ENCODE measurements around the gene KCNH6.

KCNH6 gene

GRCh38 chr17:63488851-63489250 is 34.3 kb upstream of the KCNH6 start:
- Histone ChIP-seq H3K27me3 (ENCODE audit: insufficient read depth, poor library complexity, severe bottlenecking) (peaks cover 8% of the 10 kb centered on the region), H3K36me3 (ENCODE audit: low read depth) (no peaks in the 10 kb centered on the region)
- no peak for ATAC-seq (ENCODE audit: low read depth)

GRCh38 chr17:63489291-63489690 is 33.9 kb upstream of the KCNH6 start:
- no peak overlapping the region for H3K27ac ChIP-seq (ENCODE audit: poor library complexity, severe bottlenecking)
- H3K36me3 ChIP-seq (ENCODE audit: low read depth), result no peaks in the 10 kb centered on the region
- no peak for DNase-seq (ENCODE audit: low spot score)
- no peak overlapping the region for H3K4me3 ChIP-seq (ENCODE audit: severe bottlenecking)
- ATAC-seq (ENCODE audit: low read depth), result no peak
- peaks cover 8% of the 10 kb centered on the region for H3K27me3 ChIP-seq (ENCODE audit: insufficient read depth, poor library complexity, severe bottlenecking)
- no peak for TF ChIP-seq CTCF (IDR thresholded peaks at IDR 0.05; ENCODE audit: poor library complexity, severe bottlenecking)
- H3K9me3 ChIP-seq (ENCODE audit: severe bottlenecking), result no peaks in the 10 kb centered on the region
- no peaks in the 10 kb centered on the region for H3K4me1 ChIP-seq (ENCODE audit: insufficient read depth, poor library complexity, severe bottlenecking)

More at GRCh38 chr17:63488851-63489250, 34.3 kb upstream of the KCNH6 start:
- Histone ChIP-seq H3K9me3 (ENCODE audit: severe bottlenecking) (no peaks in the 10 kb centered on the region), H3K4me1 (ENCODE audit: insufficient read depth, poor library complexity, severe bottlenecking) (no peaks in the 10 kb centered on the region), H3K27ac (ENCODE audit: poor library complexity, severe bottlenecking) (no peak overlapping the region), H3K4me3 (ENCODE audit: severe bottlenecking) (no peak overlapping the region)
- no peak for DNase-seq (ENCODE audit: low spot score)
- TF ChIP-seq CTCF (IDR thresholded peaks at IDR 0.05; ENCODE audit: poor library complexity, severe bottlenecking), result no peak

- Histone ChIP-seq H3K4me1 (ENCODE audit: insufficient read depth, poor library complexity, severe bottlenecking) (no peaks in the 10 kb centered on the region), H3K27ac (ENCODE audit: poor library complexity, severe bottlenecking) (no peak overlapping the region), H3K4me3 (ENCODE audit: severe bottlenecking) (no peak overlapping the region), H3K36me3 (ENCODE audit: low read depth) (no peaks in the 10 kb centered on the region), H3K9me3 (ENCODE audit: severe bottlenecking) (no peaks in the 10 kb centered on the region), H3K27me3 (ENCODE audit: insufficient read depth, poor library complexity, severe bottlenecking) (peaks cover 8% of the 10 kb centered on the region)
- TF ChIP-seq CTCF (IDR thresholded peaks at IDR 0.05; ENCODE audit: poor library complexity, severe bottlenecking), result no peak
- no peak for DNase-seq (ENCODE audit: low spot score)
- ATAC-seq (ENCODE audit: low read depth), result peak; percentile 45; the same call in 2 of the 3 replicates
These were observed 32.8 kb upstream of the KCNH6 start for GRCh38 chr17:63490329-63490728.

GRCh38 chr17:63490858-63491400 is 32.2 kb upstream of the KCNH6 start:
- no peaks in the 10 kb centered on the region for H3K36me3 ChIP-seq (ENCODE audit: low read depth)
- no peak for TF ChIP-seq CTCF (IDR thresholded peaks at IDR 0.05; ENCODE audit: poor library complexity, severe bottlenecking)
- H3K9me3 ChIP-seq (ENCODE audit: severe bottlenecking), result no peaks in the 10 kb centered on the region
- no peak overlapping the region for H3K27ac ChIP-seq (ENCODE audit: poor library complexity, severe bottlenecking)
- no peak for DNase-seq (ENCODE audit: low spot score)
- no peak overlapping the region for H3K4me3 ChIP-seq (ENCODE audit: severe bottlenecking)
- no peak for ATAC-seq (ENCODE audit: low read depth)
- H3K4me1 ChIP-seq (ENCODE audit: insufficient read depth, poor library complexity, severe bottlenecking), result no peaks in the 10 kb centered on the region
- peaks cover 8% of the 10 kb centered on the region for H3K27me3 ChIP-seq (ENCODE audit: insufficient read depth, poor library complexity, severe bottlenecking)

- Histone ChIP-seq H3K4me1 (ENCODE audit: insufficient read depth, poor library complexity, severe bottlenecking) (no peaks in the 10 kb centered on the region), H3K27me3 (ENCODE audit: insufficient read depth, poor library complexity, severe bottlenecking) (peaks cover 8% of the 10 kb centered on the region), H3K27ac (ENCODE audit: poor library complexity, severe bottlenecking) (no peak overlapping the region), H3K36me3 (ENCODE audit: low read depth) (no peaks in the 10 kb centered on the region), H3K4me3 (ENCODE audit: severe bottlenecking) (no peak overlapping the region), H3K9me3 (ENCODE audit: severe bottlenecking) (no peaks in the 10 kb centered on the region)
- TF ChIP-seq CTCF (IDR thresholded peaks at IDR 0.05; ENCODE audit: poor library complexity, severe bottlenecking), result no peak
- ATAC-seq (ENCODE audit: low read depth), result no peak
- DNase-seq (ENCODE audit: low spot score), result no peak
These were observed 31.7 kb upstream of the KCNH6 start for GRCh38 chr17:63491413-63491812.
